ENCODE data around the gene EPHB1. TPM values are rescaled to one million over a fixed set of nuclear protein-coding genes. Genes with fewer than 3 reads are reported as not detected.

Gene EPHB1
- total and polyA plus RNA-seq, 4 donors = 0.23 to 1.7 (median 0.52) TPM

GRCh38 chr3:135165260-135165659 is 370.2 kb downstream of the EPHB1 start:
- no peaks in the 10 kb centered on the region for H3K9me3 ChIP-seq (ENCODE audit: control insufficient read depth in 4 of 4, low read length in 3 of 4)
- no peak overlapping the region for H3K9ac ChIP-seq (ENCODE audit: low read depth in 1 of 2, low read length in 2 of 2)
- 87% methylated on average over 5 of the region's 5 CpGs for WGBS
- no peak for TF ChIP-seq RAD21 (IDR thresholded peaks at IDR 0.05)
- TF ChIP-seq FOXA2 (IDR thresholded peaks at IDR 0.05) = no peak
- TF ChIP-seq, protein P1, sequence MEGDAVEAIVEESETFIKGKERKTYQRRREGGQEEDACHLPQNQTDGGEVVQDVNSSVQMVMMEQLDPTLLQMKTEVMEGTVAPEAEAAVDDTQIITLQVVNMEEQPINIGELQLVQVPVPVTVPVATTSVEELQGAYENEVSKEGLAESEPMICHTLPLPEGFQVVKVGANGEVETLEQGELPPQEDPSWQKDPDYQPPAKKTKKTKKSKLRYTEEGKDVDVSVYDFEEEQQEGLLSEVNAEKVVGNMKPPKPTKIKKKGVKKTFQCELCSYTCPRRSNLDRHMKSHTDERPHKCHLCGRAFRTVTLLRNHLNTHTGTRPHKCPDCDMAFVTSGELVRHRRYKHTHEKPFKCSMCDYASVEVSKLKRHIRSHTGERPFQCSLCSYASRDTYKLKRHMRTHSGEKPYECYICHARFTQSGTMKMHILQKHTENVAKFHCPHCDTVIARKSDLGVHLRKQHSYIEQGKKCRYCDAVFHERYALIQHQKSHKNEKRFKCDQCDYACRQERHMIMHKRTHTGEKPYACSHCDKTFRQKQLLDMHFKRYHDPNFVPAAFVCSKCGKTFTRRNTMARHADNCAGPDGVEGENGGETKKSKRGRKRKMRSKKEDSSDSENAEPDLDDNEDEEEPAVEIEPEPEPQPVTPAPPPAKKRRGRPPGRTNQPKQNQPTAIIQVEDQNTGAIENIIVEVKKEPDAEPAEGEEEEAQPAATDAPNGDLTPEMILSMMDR (IDR thresholded peaks at IDR 0.05; ENCODE audit: low read depth, low read length, missing input control) = no peak
- no peak for TF ChIP-seq HNF4G (IDR thresholded peaks at IDR 0.05)
- TF ChIP-seq RXRA (IDR thresholded peaks at IDR 0.05) = no peak
- no peak for TF ChIP-seq MAX (IDR thresholded peaks at IDR 0.05)
- no peak for TF ChIP-seq JUND (IDR thresholded peaks at IDR 0.05)
- no peak for TF ChIP-seq HNF4A (conservative IDR thresholded peaks at IDR 0.05)
- TF ChIP-seq FOXA1 (IDR thresholded peaks at IDR 0.05) = no peak
- no peak for TF ChIP-seq TAF1 (conservative IDR thresholded peaks at IDR 0.05)
- TF ChIP-seq EGR1 (IDR thresholded peaks at IDR 0.05; ENCODE audit: low read depth in 2 of 2) = no peak
- no peak for TF ChIP-seq NR2F2 (IDR thresholded peaks at IDR 0.05)
- TF ChIP-seq SP1 (IDR thresholded peaks at IDR 0.05) = no peak
- TF ChIP-seq ATF3 (IDR thresholded peaks at IDR 0.05) = no peak
- TF ChIP-seq, protein P2, sequence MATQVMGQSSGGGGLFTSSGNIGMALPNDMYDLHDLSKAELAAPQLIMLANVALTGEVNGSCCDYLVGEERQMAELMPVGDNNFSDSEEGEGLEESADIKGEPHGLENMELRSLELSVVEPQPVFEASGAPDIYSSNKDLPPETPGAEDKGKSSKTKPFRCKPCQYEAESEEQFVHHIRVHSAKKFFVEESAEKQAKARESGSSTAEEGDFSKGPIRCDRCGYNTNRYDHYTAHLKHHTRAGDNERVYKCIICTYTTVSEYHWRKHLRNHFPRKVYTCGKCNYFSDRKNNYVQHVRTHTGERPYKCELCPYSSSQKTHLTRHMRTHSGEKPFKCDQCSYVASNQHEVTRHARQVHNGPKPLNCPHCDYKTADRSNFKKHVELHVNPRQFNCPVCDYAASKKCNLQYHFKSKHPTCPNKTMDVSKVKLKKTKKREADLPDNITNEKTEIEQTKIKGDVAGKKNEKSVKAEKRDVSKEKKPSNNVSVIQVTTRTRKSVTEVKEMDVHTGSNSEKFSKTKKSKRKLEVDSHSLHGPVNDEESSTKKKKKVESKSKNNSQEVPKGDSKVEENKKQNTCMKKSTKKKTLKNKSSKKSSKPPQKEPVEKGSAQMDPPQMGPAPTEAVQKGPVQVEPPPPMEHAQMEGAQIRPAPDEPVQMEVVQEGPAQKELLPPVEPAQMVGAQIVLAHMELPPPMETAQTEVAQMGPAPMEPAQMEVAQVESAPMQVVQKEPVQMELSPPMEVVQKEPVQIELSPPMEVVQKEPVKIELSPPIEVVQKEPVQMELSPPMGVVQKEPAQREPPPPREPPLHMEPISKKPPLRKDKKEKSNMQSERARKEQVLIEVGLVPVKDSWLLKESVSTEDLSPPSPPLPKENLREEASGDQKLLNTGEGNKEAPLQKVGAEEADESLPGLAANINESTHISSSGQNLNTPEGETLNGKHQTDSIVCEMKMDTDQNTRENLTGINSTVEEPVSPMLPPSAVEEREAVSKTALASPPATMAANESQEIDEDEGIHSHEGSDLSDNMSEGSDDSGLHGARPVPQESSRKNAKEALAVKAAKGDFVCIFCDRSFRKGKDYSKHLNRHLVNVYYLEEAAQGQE (IDR thresholded peaks at IDR 0.05) = no peak
- H3K27me3 ChIP-seq (ENCODE audit: control insufficient read depth in 4 of 4, insufficient read depth in 4 of 4, low read length in 3 of 4) = no peaks in the 10 kb centered on the region
- DNase-seq (ENCODE audit: low spot score) = no peak
- no peak overlapping the region for H3K4me3 ChIP-seq (ENCODE audit: low read depth in 1 of 3, low read length in 3 of 3)
- no peak overlapping the region for H3K27ac ChIP-seq (ENCODE audit: low read depth in 1 of 2, low read length in 2 of 2)
- H3K4me1 ChIP-seq (ENCODE audit: control insufficient read depth in 4 of 4, insufficient read depth in 4 of 4, low read length in 3 of 4) = peaks cover 3 to 34% (median 28%) of the 10 kb centered on the region in 4 donors
- no peaks in the 10 kb centered on the region for H3K36me3 ChIP-seq (ENCODE audit: control insufficient read depth in 4 of 4, insufficient read depth in 3 of 4, low read depth in 1 of 4, low read length in 3 of 4)

DNA sequence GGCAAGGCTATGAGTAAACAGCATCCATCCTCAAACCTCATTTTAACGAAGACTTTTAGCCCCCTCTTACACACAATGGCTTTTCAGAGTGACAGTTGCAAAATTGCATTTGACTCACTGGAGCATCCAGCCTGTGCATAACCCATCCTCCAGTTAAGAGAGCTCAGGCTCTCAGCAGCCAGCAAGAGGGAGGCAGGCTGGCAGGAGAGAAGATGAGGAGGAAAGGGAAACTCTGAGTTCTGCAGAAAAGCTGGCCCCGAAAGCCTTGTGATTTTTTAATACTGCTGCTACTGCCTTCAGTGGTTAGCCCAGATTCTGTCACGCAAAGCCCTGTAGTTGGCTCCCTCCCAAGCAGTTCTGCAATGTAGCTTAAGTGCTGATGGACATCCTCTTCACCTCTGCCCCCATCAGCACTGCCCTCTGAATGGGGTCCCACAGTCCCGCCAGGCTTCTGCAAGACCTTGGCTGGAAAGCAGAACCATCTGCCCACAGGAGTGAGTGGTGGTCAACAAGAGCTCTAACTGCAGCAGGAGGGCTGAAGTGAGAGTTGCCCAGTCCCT is 371.3 kb downstream of the EPHB1 start:
- WGBS = 73% methylated on average over 4 of the region's 4 CpGs
- DNase-seq (ENCODE audit: low spot score) = no peak
- TF ChIP-seq EGR1 (IDR thresholded peaks at IDR 0.05; ENCODE audit: low read depth in 2 of 2) (no peak), FOXA1 (IDR thresholded peaks at IDR 0.05) (no peak), FOXA2 (IDR thresholded peaks at IDR 0.05) (no peak), GABPA (IDR thresholded peaks at IDR 0.05 in 1 of 2, conservative IDR thresholded peaks at IDR 0.05 in 1 of 2) (no peak), YY1 (IDR thresholded peaks at IDR 0.05) (no peak), NR2F2 (IDR thresholded peaks at IDR 0.05) (no peak), TAF1 (conservative IDR thresholded peaks at IDR 0.05) (no peak), SP1 (IDR thresholded peaks at IDR 0.05) (no peak), RAD21 (IDR thresholded peaks at IDR 0.05) (no peak), ATF3 (IDR thresholded peaks at IDR 0.05) (no peak), ZBTB33 (IDR thresholded peaks at IDR 0.05) (no peak), HNF4A (conservative IDR thresholded peaks at IDR 0.05) (no peak)
- TF ChIP-seq, protein P1 (IDR thresholded peaks at IDR 0.05; ENCODE audit: low read depth, low read length, missing input control) = no peak

More for the DNA sequence above, 371.3 kb downstream of the EPHB1 start:
- peaks cover 3 to 44% (median 32%) of the 10 kb centered on the region in 4 donors for H3K4me1 ChIP-seq (ENCODE audit: control insufficient read depth in 4 of 4, insufficient read depth in 4 of 4, low read length in 3 of 4)
- no peaks in the 10 kb centered on the region for H3K9me3 ChIP-seq (ENCODE audit: control insufficient read depth in 4 of 4, low read length in 3 of 4)
- no peak overlapping the region for H3K9ac ChIP-seq (ENCODE audit: low read depth in 1 of 2, low read length in 2 of 2)
- H3K27me3 ChIP-seq (ENCODE audit: control insufficient read depth in 4 of 4, insufficient read depth in 4 of 4, low read length in 3 of 4) = no peaks in the 10 kb centered on the region
- H3K36me3 ChIP-seq (ENCODE audit: control insufficient read depth in 4 of 4, insufficient read depth in 3 of 4, low read depth in 1 of 4, low read length in 3 of 4) = no peaks in the 10 kb centered on the region
- no peak overlapping the region for H3K4me3 ChIP-seq (ENCODE audit: low read depth in 1 of 3, low read length in 3 of 3)
- H3K27ac ChIP-seq (ENCODE audit: low read depth in 1 of 2, low read length in 2 of 2) = no peak overlapping the region
